ENCODE results near the gene SLC25A40. TPM values are rescaled to one million over a fixed set of nuclear protein-coding genes. Genes with fewer than 3 reads are reported as not detected.
A peak's percentile ranks its signal among the peaks of the same experiment; 100 is the strongest.
"Not testable (repeated sequence)": the region's sequence is repeated elsewhere in the genome, so short reads cannot be mapped to it uniquely, and the experiment has no call there.

SLC25A40 gene
- total and polyA plus RNA-seq, 4 experiments from 2014 or later = 14.6 to 29.8 (median 21.8) TPM

GRCh38 chr7:87907136-87907906, 31.2 kb upstream of the SLC25A40 start:
- H3K27me3 Mint-ChIP-seq; POLR2A ChIA-PET (ENCODE audit: partially characterized antibody); H3K9me3 Mint-ChIP-seq; H3K4me3 ChIP-seq (ENCODE audit: low read length in 2 of 2); DNase-seq; H3K4me1 Mint-ChIP-seq; H3K36me3 ChIP-seq (ENCODE audit: insufficient read depth, low read length); H3K27me3 ChIP-seq (ENCODE audit: insufficient read depth, low read length); H3K9me3 ChIP-seq (ENCODE audit: control insufficient read depth in 1 of 2, low read length in 2 of 2); H3K27ac ChIP-seq (ENCODE audit: low read depth, low read length); H3K4me3 Mint-ChIP-seq; intact Hi-C loops (cut with micrococcal nuclease); H3K4me1 ChIP-seq (ENCODE audit: insufficient read depth, low read length): not testable (repeated sequence)
- CTCF ChIA-PET (ENCODE audit: partially characterized antibody) = interaction anchor here (1.2 to 1.7 kb wide), 2 partner anchors 10 to 27 kb away, joined by 3 to 6 read pairs; partner anchors contain the start of gene ADAM22
- Mint-ChIP-seq H3K36me3 (peaks cover 20 to 24% of the 10 kb centered on the region in 2 donors), H3K27ac (peak overlapping the region in 3 of 7 donors; percentile 5 to 32 (median 29))

GRCh38 chr7:87899255-87899654, 23.1 kb upstream of the SLC25A40 start:
- H3K9me3 ChIP-seq (ENCODE audit: control insufficient read depth in 1 of 2, low read length in 2 of 2) = no peaks in the 10 kb centered on the region
- no peak for DNase-seq
- intact Hi-C loops (cut with micrococcal nuclease) = no loop called here
- H3K4me3 ChIP-seq (ENCODE audit: low read length in 2 of 2) = no peak overlapping the region
- H3K9me3 Mint-ChIP-seq = no peaks in the 10 kb centered on the region
- peak overlapping the region in 1 of 7 donors; percentile 21 for H3K27ac Mint-ChIP-seq
- peaks cover 0 to 5% (median 2%) of the 10 kb centered on the region in 4 donors for H3K4me1 Mint-ChIP-seq
- H3K4me3 Mint-ChIP-seq = no peak overlapping the region
- no peak overlapping the region for H3K27ac ChIP-seq (ENCODE audit: low read depth, low read length)
- H3K27me3 Mint-ChIP-seq = no peaks in the 10 kb centered on the region
- H3K4me1 ChIP-seq (ENCODE audit: insufficient read depth, low read length) = no peaks in the 10 kb centered on the region
- ChIA-PET POLR2A (ENCODE audit: partially characterized antibody) (interaction anchor here (0.6 kb wide), 1 partner anchor 35 kb away, joined by 3 read pairs; no protein-coding TSS in a partner anchor), CTCF (ENCODE audit: partially characterized antibody) (no interaction called here)
- H3K36me3 ChIP-seq (ENCODE audit: insufficient read depth, low read length) = peaks cover 13% of the 10 kb centered on the region
- peaks cover 33 to 62% of the 10 kb centered on the region in 2 donors for H3K36me3 Mint-ChIP-seq
- no peaks in the 10 kb centered on the region for H3K27me3 ChIP-seq (ENCODE audit: insufficient read depth, low read length)

GRCh38 chr7:87895363-87895762, 19.2 kb upstream of the SLC25A40 start:
- peaks cover 0 to 10% (median 4%) of the 10 kb centered on the region in 4 donors for H3K4me1 Mint-ChIP-seq
- peak overlapping the region in 4 of 7 donors; percentile 1 to 64 (median 22) for H3K27ac Mint-ChIP-seq
- CTCF ChIA-PET (ENCODE audit: partially characterized antibody) = interaction anchor here (1.0 kb wide), 1 partner anchor 99 kb away, joined by 3 read pairs; no protein-coding TSS in a partner anchor
- intact Hi-C loops (cut with micrococcal nuclease) = no loop called here
- Histone ChIP-seq H3K9me3 (ENCODE audit: control insufficient read depth in 1 of 2, low read length in 2 of 2) (no peaks in the 10 kb centered on the region), H3K4me3 (ENCODE audit: low read length in 2 of 2) (no peak overlapping the region), H3K27me3 (ENCODE audit: insufficient read depth, low read length) (no peaks in the 10 kb centered on the region), H3K27ac (ENCODE audit: low read depth, low read length) (no peak overlapping the region), H3K4me1 (ENCODE audit: insufficient read depth, low read length) (no peaks in the 10 kb centered on the region), H3K36me3 (ENCODE audit: insufficient read depth, low read length) (peaks cover 8% of the 10 kb centered on the region)
- DNase-seq = no peak
- H3K4me3 Mint-ChIP-seq = no peak overlapping the region
- H3K9me3 Mint-ChIP-seq = no peaks in the 10 kb centered on the region
- POLR2A ChIA-PET (ENCODE audit: partially characterized antibody) = no interaction called here
- H3K27me3 Mint-ChIP-seq = no peaks in the 10 kb centered on the region
- peaks cover 21 to 62% of the 10 kb centered on the region in 2 donors for H3K36me3 Mint-ChIP-seq

GRCh38 chr7:87886875-87887274, 10.7 kb upstream of the SLC25A40 start:
- DNase-seq = peak in 4 of 5 donors; percentile 41 to 50 (median 44)
- ChIA-PET CTCF (ENCODE audit: partially characterized antibody) (interaction anchor here (0.7 to 4.0 kb wide), 24 partner anchors 9 to 575 kb away, joined by 3 to 36 read pairs (median 4); partner anchors contain the start of genes ADAM22, DBF4 and SLC25A40), POLR2A (ENCODE audit: partially characterized antibody) (no interaction called here)
- Histone ChIP-seq H3K27ac (ENCODE audit: low read depth, low read length) (no peak overlapping the region), H3K36me3 (ENCODE audit: insufficient read depth, low read length) (peaks cover 15% of the 10 kb centered on the region), H3K4me1 (ENCODE audit: insufficient read depth, low read length) (no peaks in the 10 kb centered on the region), H3K4me3 (ENCODE audit: low read length in 2 of 2) (no peak overlapping the region), H3K27me3 (ENCODE audit: insufficient read depth, low read length) (no peaks in the 10 kb centered on the region), H3K9me3 (ENCODE audit: control insufficient read depth in 1 of 2, low read length in 2 of 2) (no peaks in the 10 kb centered on the region)
- H3K27me3 Mint-ChIP-seq = no peaks in the 10 kb centered on the region
- peaks cover 0 to 14% (median 11%) of the 10 kb centered on the region in 4 donors for H3K4me1 Mint-ChIP-seq
- H3K27ac Mint-ChIP-seq = no peak overlapping the region
- no peaks in the 10 kb centered on the region for H3K9me3 Mint-ChIP-seq
- H3K4me3 Mint-ChIP-seq = no peak overlapping the region
- intact Hi-C loops (cut with micrococcal nuclease) = loop anchor here (1.0 to 10.0 kb wide), 5 partner anchors 90 to 962 kb away; no protein-coding TSS in a partner anchor
- peaks cover 18 to 43% of the 10 kb centered on the region in 2 donors for H3K36me3 Mint-ChIP-seq

- DNase-seq = no peak
- Mint-ChIP-seq H3K27me3 (no peaks in the 10 kb centered on the region), H3K36me3 (peaks cover 22 to 50% of the 10 kb centered on the region in 2 donors), H3K9me3 (no peaks in the 10 kb centered on the region), H3K27ac (no peak overlapping the region), H3K4me1 (peaks cover 9 to 24% (median 16%) of the 10 kb centered on the region in 4 donors), H3K4me3 (no peak overlapping the region)
- no peak overlapping the region for H3K27ac ChIP-seq (ENCODE audit: low read depth, low read length)
- ChIA-PET POLR2A (ENCODE audit: partially characterized antibody) (no interaction called here), CTCF (ENCODE audit: partially characterized antibody) (interaction anchor here (1.1 to 4.0 kb wide), 4 partner anchors 16 to 468 kb away, joined by 3 to 36 read pairs (median 13); no protein-coding TSS in a partner anchor)
- peaks cover 15% of the 10 kb centered on the region for H3K36me3 ChIP-seq (ENCODE audit: insufficient read depth, low read length)
- no peaks in the 10 kb centered on the region for H3K9me3 ChIP-seq (ENCODE audit: control insufficient read depth in 1 of 2, low read length in 2 of 2)
- H3K4me3 ChIP-seq (ENCODE audit: low read length in 2 of 2) = no peak overlapping the region
- H3K27me3 ChIP-seq (ENCODE audit: insufficient read depth, low read length) = no peaks in the 10 kb centered on the region
- intact Hi-C loops (cut with micrococcal nuclease) = loop anchor here (10.0 kb wide), 1 partner anchor 960 kb away; no protein-coding TSS in a partner anchor
- H3K4me1 ChIP-seq (ENCODE audit: insufficient read depth, low read length) = no peaks in the 10 kb centered on the region
These were observed 8.9 kb upstream of the SLC25A40 start for GRCh38 chr7:87885018-87885417.

- Mint-ChIP-seq H3K9me3 (no peaks in the 10 kb centered on the region), H3K27ac (peak overlapping the region in 1 of 7 donors; percentile 72), H3K36me3 (peaks cover 12 to 40% of the 10 kb centered on the region in 2 donors), H3K4me3 (no peak overlapping the region), H3K27me3 (no peaks in the 10 kb centered on the region), H3K4me1 (peaks cover 22 to 38% (median 26%) of the 10 kb centered on the region in 4 donors)
- H3K36me3 ChIP-seq (ENCODE audit: insufficient read depth, low read length) = peaks cover 6% of the 10 kb centered on the region
- no peak for DNase-seq
- intact Hi-C loops (cut with micrococcal nuclease) = loop anchor here (10.0 kb wide), 1 partner anchor 958 kb away; no protein-coding TSS in a partner anchor
- no peaks in the 10 kb centered on the region for H3K27me3 ChIP-seq (ENCODE audit: insufficient read depth, low read length)
- no peak overlapping the region for H3K27ac ChIP-seq (ENCODE audit: low read depth, low read length)
- ChIA-PET POLR2A (ENCODE audit: partially characterized antibody) (no interaction called here), CTCF (ENCODE audit: partially characterized antibody) (interaction anchor here (1.3 kb wide), 1 partner anchor 85 kb away, joined by 4 read pairs; no protein-coding TSS in a partner anchor)
- no peaks in the 10 kb centered on the region for H3K9me3 ChIP-seq (ENCODE audit: control insufficient read depth in 1 of 2, low read length in 2 of 2)
- H3K4me1 ChIP-seq (ENCODE audit: insufficient read depth, low read length) = peaks cover 24% of the 10 kb centered on the region
- no peak overlapping the region for H3K4me3 ChIP-seq (ENCODE audit: low read length in 2 of 2)
These were observed 6.2 kb upstream of the SLC25A40 start for GRCh38 chr7:87882151-87882937.

Data from CD4-positive, alpha-beta memory T cell (primary cell).